Hepatocyte (in vitro differentiated cells): ENCODE measurements around the gene TMEM248. TPM values are rescaled to one million over a fixed set of nuclear protein-coding genes. Genes with fewer than 3 reads are reported as not detected.

Experiments used
- DNase-seq: peaks from one replicate; pipeline ENCODE4 v3.0.0-alpha.2; 2016; ENCODE audit warnings: low spot score
- H2AFZ ChIP-seq: fragments of 200-600 bp; sonication (generic); 2 replicates; pipeline ENCODE4 v1.6.0; 2016; ENCODE audit warnings: antibody characterized with exemption, mild to moderate bottlenecking
- H3K27ac ChIP-seq: fragments of 200-600 bp; sonication (generic); 2 replicates; pipeline ENCODE4 v1.5.1; 2016; ENCODE audit warnings: mild to moderate bottlenecking
- H3K27me3 ChIP-seq: fragments of 200-600 bp; sonication (generic); 2 replicates; pipeline ENCODE4 v1.6.1; 2016
- H3K36me3 ChIP-seq: fragments of 200-600 bp; sonication (generic); replicated peaks from 2 replicates; pipeline ENCODE4 v1.5.1; 2016; ENCODE audit warnings: low read depth; ENCODE audit not compliant: insufficient read depth
- H3K4me1 ChIP-seq: fragments of 200-600 bp; sonication (generic); 2 replicates; pipeline ENCODE4 v1.5.1; 2016; ENCODE audit warnings: mild to moderate bottlenecking, moderate library complexity; ENCODE audit not compliant: insufficient read depth
- H3K4me2 ChIP-seq: fragments of 200-600 bp; sonication (generic); 2 replicates; pipeline ENCODE4 v1.6.0; 2016
- H3K4me3 ChIP-seq: fragments of 200-600 bp; sonication (generic); 2 replicates; pipeline ENCODE4 v1.5.1; 2016; ENCODE audit warnings: mild to moderate bottlenecking
- H3K79me2 ChIP-seq: fragments of 200-600 bp; sonication (generic); 2 replicates; pipeline ENCODE4 v1.6.0; 2017; ENCODE audit warnings: mild to moderate bottlenecking
- H3K9me2 ChIP-seq: fragments of 200-600 bp; sonication (generic); replicated peaks from 2 replicates; pipeline ENCODE4 v1.6.0; 2017; ENCODE audit warnings: mild to moderate bottlenecking; ENCODE audit not compliant: insufficient read depth
- H3K9me3 ChIP-seq: fragments of 200-600 bp; sonication (generic); 2 replicates; pipeline ENCODE4 v1.5.1; 2016; ENCODE audit warnings: low read depth, mild to moderate bottlenecking
- H4K20me1 ChIP-seq: fragments of 200-600 bp; sonication (generic); 2 replicates; pipeline ENCODE4 v1.6.0; 2016; ENCODE audit warnings: mild to moderate bottlenecking; ENCODE audit not compliant: insufficient read depth, poor library complexity, severe bottlenecking
- CTCF ChIP-seq: fragments of 200-600 bp; sonication (generic); IDR thresholded peaks from 2 replicates; pipeline ENCODE4 v1.5.1; 2016; ENCODE audit warnings: antibody characterized with exemption, mild to moderate bottlenecking; ENCODE audit not compliant: poor library complexity
- EZH2 ChIP-seq: fragments of 200-600 bp; sonication (generic); IDR thresholded peaks from 2 replicates; pipeline ENCODE4 v1.6.1; 2016; ENCODE audit warnings: antibody characterized with exemption, mild to moderate bottlenecking, borderline replicate concordance
- EZH2phosphoT487 ChIP-seq: fragments of 200-600 bp; sonication (generic); IDR thresholded peaks from one replicate; pipeline ENCODE4 v1.6.1; 2018; ENCODE audit warnings: antibody characterized with exemption, mild to moderate bottlenecking, low read depth, moderate library complexity; ENCODE audit not compliant: unreplicated experiment, severe bottlenecking
- WGBS: methylation state at CpG from one replicate; pipeline ENCODE4 v1.1.6; 2016; ENCODE audit warnings: low lambda C conversion rate; ENCODE audit errors: missing lambda C conversion rate; 5-methylcytosine and 5-hydroxymethylcytosine counted together
- polyA plus RNA-seq: library from polyadenylated mRNA; unstranded; fragments of >200 nt; fragmentation: Nextera tagmentation; extraction: Ambion mirVana; gene quantifications from 2 replicates; pipeline ENCODE4 v1.2.1, GENCODE V29; 2016
- small RNA-seq: library from RNA; depleted of rRNA; stranded (forward); fragments of <200 nt; gene quantifications from one replicate; pipeline ENCODE3, GENCODE V24; 2014
- total RNA-seq: library from RNA; depleted of rRNA; stranded (reverse); fragments of >200 nt; gene quantifications from 2 replicates; pipeline ENCODE4 v1.2.3, GENCODE V29; 2014

TMEM248 gene
- total and polyA plus RNA-seq, 2 experiments from 2014 or later: 80.3 to 91.5 TPM

DNA sequence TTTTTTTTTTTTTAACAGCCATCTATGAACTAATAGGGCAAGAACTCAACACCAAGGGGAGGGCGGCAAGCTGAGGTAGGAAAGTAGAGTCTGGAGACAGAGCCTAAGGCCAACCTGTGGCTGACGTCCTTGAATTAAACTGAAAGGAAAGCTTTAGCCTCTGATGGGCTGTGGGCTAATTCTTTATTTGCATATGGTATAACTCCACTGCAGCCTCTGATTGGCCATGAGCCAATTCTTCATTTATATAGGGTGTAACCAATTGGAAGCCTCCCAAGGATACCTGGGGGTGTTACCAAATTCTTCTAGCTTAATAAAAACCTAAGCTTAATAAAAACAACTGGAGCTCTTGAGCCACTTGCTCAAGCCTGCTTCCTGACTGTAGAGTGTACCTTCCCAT lies 85.9 kb downstream of the TMEM248 start:
- DNase-seq: no peak

More for the DNA sequence above, 85.9 kb downstream of the TMEM248 start:
- Histone ChIP-seq H3K9me2 (no peaks in the 10 kb centered on the region), H4K20me1 (no peaks in the 10 kb centered on the region), H3K4me1 (no peaks in the 10 kb centered on the region), H3K4me3 (no peak overlapping the region), H2AFZ (no peak overlapping the region), H3K27ac (no peak overlapping the region), H3K4me2 (no peak overlapping the region), H3K36me3 (no peaks in the 10 kb centered on the region), H3K9me3 (no peaks in the 10 kb centered on the region), H3K27me3 (no peaks in the 10 kb centered on the region), H3K79me2 (no peaks in the 10 kb centered on the region)
- 91% methylated on average over 2 of the region's 2 CpGs for WGBS
- TF ChIP-seq EZH2 (no peak), CTCF (no peak), EZH2phosphoT487 (no peak)

Small RNA genes lying within 50 kb of the gene (small RNA-seq; reads per million reads assigned to genes)
- gene RF00017 (not detected), gene RN7SL43P (not detected), gene RNU6-1254P (not detected)

Other genes with a start within 250 kb of the TMEM248 start
- 27.5 and 28.1 TPM in 2 replicates for gene RABGEF1, start 180.5 kb upstream of the TMEM248 start, total RNA-seq
- 16.3 and 20.6 TPM in 2 replicates for gene RABGEF1, start 180.5 kb upstream of the TMEM248 start, polyA plus RNA-seq
- 85.1 and 87.7 TPM in 2 replicates for gene SBDS, start 74.4 kb downstream of the TMEM248 start, total RNA-seq
- 116 and 118 TPM in 2 replicates for gene SBDS, start 74.4 kb downstream of the TMEM248 start, polyA plus RNA-seq
- gene TYW1, start 75.6 kb downstream of the TMEM248 start, total RNA-seq: 18.5 and 19.8 TPM in 2 replicates
- gene TYW1, start 75.6 kb downstream of the TMEM248 start, polyA plus RNA-seq: 13.8 and 19.6 TPM in 2 replicates